DOHH2 (cell line): ENCODE measurements around the gene PPT2.

Source experiments
- EZH2phosphoT487 ChIP-seq: fragments of 200-600 bp; sonication (generic); IDR thresholded peaks from 2 replicates; pipeline ENCODE4 v1.6.1; 2017; ENCODE audit warnings: borderline replicate concordance, mild to moderate bottlenecking, antibody characterized with exemption, low read length, moderate library complexity, mixed read lengths
- TF ChIP-seq, protein P1 (sequence below): fragments of 200-600 bp; sonication (generic); IDR thresholded peaks from one replicate; pipeline ENCODE4 v1.5.1; 2014; ENCODE audit warnings: antibody characterized with exemption, mild to moderate bottlenecking, low read depth, low read length; ENCODE audit not compliant: poor library complexity, severe bottlenecking

DNA sequence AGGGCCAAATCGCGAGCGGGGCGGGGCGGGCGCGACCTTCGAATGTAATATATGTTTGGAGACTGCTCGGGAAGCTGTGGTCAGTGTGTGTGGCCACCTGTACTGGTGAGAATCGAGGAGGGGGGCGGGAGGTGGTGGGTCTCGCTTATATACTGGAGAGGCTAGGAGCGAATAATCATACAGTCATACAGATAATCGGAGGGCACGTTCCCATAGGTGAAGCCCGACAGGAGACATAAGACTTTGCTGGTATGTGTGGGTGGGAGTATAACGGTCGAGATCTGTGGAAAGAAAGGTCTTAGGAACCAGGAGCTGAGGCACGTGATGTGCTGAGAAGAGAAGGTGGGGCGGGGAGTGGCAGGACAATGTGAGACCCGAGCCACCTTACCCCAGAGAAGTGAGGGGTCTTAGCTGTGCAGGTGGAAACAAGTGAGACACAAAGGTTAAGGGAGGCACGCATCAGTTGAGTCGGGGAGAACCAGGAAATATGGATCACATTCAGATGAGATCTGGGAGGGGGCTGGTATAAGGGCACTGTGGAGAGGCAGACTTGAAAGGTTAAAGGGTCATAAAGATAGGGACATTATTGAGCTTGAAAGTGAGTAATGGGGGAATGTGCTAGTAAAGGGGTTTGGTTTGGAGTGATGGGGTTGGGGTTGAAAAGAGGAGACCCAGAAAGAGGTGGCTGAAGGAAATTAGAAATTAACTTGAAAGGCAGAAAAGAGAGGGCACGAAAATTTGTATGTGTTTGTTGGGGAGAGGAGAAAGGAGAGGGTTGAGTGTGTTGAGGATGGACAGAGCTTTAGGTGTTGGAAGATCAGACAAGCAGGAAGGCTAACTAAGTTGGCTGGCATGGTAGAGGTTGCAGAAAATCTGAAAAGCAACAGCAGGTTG lies 24.9 kb downstream of the PPT2 start:
- TF ChIP-seq, protein P1, sequence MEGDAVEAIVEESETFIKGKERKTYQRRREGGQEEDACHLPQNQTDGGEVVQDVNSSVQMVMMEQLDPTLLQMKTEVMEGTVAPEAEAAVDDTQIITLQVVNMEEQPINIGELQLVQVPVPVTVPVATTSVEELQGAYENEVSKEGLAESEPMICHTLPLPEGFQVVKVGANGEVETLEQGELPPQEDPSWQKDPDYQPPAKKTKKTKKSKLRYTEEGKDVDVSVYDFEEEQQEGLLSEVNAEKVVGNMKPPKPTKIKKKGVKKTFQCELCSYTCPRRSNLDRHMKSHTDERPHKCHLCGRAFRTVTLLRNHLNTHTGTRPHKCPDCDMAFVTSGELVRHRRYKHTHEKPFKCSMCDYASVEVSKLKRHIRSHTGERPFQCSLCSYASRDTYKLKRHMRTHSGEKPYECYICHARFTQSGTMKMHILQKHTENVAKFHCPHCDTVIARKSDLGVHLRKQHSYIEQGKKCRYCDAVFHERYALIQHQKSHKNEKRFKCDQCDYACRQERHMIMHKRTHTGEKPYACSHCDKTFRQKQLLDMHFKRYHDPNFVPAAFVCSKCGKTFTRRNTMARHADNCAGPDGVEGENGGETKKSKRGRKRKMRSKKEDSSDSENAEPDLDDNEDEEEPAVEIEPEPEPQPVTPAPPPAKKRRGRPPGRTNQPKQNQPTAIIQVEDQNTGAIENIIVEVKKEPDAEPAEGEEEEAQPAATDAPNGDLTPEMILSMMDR: no peak
- TF ChIP-seq EZH2phosphoT487: no peak
